Gastrocnemius medialis (tissue), 4 donors: ENCODE results near the gene SPEN. TPM values are rescaled to one million over a fixed set of nuclear protein-coding genes. Genes with fewer than 3 reads are reported as not detected.

Experiments used
- ATAC-seq, 2 donors: fragments of 150-250 bp; one replicate each; pipeline ENCODE4 v1.9.1; 2016
- DNase-seq, 2 donors: peaks; one replicate each; pipeline ENCODE4 v3.0.0-alpha.2; 2019
- H3K27ac ChIP-seq, 4 donors: fragments of 200-600 bp; sonication (generic); 1 replicate in 1 of 4; 2 replicates in 3 of 4; pipeline ENCODE4 v1.5.1; 2016 to 2018; ENCODE audit warnings: mild to moderate bottlenecking in 2 of 4, moderate library complexity in 1 of 4
- H3K27me3 ChIP-seq, 3 donors: fragments of 200-600 bp; sonication (generic) in 2 of 3; 1 replicate in 1 of 3; 2 replicates in 2 of 3; pipeline versions ENCODE4 v1.5.1 to v1.6.0; 2016 to 2019; ENCODE audit warnings: mild to moderate bottlenecking in 1 of 3, moderate library complexity in 1 of 3
- H3K36me3 ChIP-seq, 2 donors: fragments of 200-600 bp; sonication (generic) in 1 of 2; one replicate each; pipeline ENCODE4 v1.5.1; 2017 to 2018
- H3K4me1 ChIP-seq, 2 donors: fragments of 200-600 bp; sonication (generic) in 1 of 2; one replicate each; pipeline ENCODE4 v1.5.1; 2016 to 2017; ENCODE audit warnings: mild to moderate bottlenecking in 2 of 2
- H3K4me3 ChIP-seq, 4 donors: fragments of 200-600 bp; sonication (generic) in 3 of 4; 1 replicate in 1 of 4; 2 replicates in 3 of 4; pipeline ENCODE4 v1.5.1; 2016 to 2019; ENCODE audit warnings: mild to moderate bottlenecking in 2 of 4
- H3K9me3 ChIP-seq, 3 donors: fragments of 200-600 bp; sonication (generic) in 2 of 3; 1 replicate in 1 of 3; 2 replicates in 2 of 3; pipeline ENCODE4 v1.5.1; 2016 to 2019
- POLR2A ChIP-seq, 2 donors: fragments of 450-650 bp; IDR thresholded peaks; one replicate each; pipeline ENCODE4 v1.6.1; 2017; ENCODE audit warnings: antibody characterized with exemption in 2 of 2, mild to moderate bottlenecking in 2 of 2, moderate library complexity in 2 of 2
- in situ Hi-C, 4 donors: fragments of 200-750 bp; cut with MboI; loops; one replicate each; pipeline versions ENCODE4 v1.15.0 to v1.8.0; 2017; ENCODE audit warnings: low sequenced_read_pairs in 4 of 4
- intact Hi-C: fragments of 100-400 bp; cut with DNase I; formaldehyde crosslinking; loops from one replicate; pipeline ENCODE4 v1.15.1; 2023; ENCODE audit warnings: low total_unique reads
- total RNA-seq, 4 donors: library from RNA; depleted of rRNA; stranded (reverse); fragments of >200 nt; gene quantifications; one replicate each; pipeline versions ENCODE4 v1.1.0 to v1.2.3, GENCODE V29; 2016
- TF ChIP-seq, protein P1 (sequence below), 5 experiments: fragments of 450-650 bp in 3 of 5; fragments of 200-600 bp in 2 of 5; sonication (generic) in 2 of 5; IDR thresholded peaks in 4 of 5; conservative IDR thresholded peaks in 1 of 5; 1 replicate in 4 of 5; 2 replicates in 1 of 5; pipeline ENCODE4 v1.5.1; 2016 to 2019; ENCODE audit warnings: antibody characterized with exemption in 5 of 5, mild to moderate bottlenecking in 3 of 5, moderate library complexity in 3 of 5

The SPEN gene
- total RNA-seq, 4 donors from 2014 or later: 21.7 to 55.5 (median 38.0) TPM

DNA sequence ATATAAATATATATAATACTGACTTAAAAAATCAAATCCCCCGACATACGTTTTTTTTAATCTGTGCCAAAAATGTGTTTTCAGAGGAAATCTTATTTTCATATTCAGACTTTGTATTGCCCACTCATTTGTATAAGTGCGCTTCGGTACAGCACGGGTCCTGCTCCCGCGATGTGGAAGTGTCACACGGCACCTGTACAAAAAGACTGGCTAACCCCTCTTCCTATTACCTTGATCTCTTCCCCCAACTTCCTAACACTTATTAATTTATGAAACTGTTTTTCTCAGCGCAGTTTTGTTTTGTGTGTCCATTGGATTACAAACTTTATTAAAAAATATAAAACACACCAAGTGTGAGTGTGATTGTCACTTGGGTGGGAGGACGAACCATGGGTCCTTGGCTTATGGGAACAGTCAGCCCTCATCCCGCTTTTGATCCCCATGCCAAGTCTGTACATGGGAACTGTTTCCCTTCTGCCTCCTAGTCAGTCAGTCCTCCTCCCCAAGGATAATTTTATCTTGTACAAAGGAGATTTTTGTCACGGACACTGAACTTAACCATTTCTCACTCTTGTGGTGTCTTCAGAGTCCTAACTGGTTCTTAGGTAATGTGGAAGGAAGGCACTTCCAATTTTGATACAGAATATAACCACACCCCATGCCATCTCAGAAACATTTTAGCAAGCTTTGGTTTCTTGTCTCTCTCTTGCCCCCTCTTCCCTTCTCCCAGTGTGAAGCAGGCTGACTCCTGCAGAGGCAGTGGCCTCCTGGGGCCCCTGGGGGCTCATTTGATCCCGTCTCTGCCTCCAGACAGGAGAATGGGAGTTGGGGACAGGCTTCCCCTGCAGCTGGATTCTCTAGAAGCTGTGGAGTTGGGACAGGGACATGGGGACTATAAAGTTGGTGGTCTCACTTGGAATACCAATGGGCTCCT lies 92.9 kb downstream of the SPEN start:
- H3K36me3 ChIP-seq: peaks cover 0 to 93% of the 10 kb centered on the region in 2 donors
- intact Hi-C loops (no loop called here), in situ Hi-C loops (no loop called here)
- H3K27ac ChIP-seq: peak overlapping the region in 2 of 4 donors; percentile 73 to 76
- DNase-seq (no peak), ATAC-seq (no peak)
- no peak overlapping the region for H3K4me3 ChIP-seq
- peaks cover 8% of the 10 kb centered on the region in 2 donors for H3K4me1 ChIP-seq
- no peak for TF ChIP-seq POLR2A (IDR thresholded peaks at IDR 0.05)
- TF ChIP-seq, protein P1, sequence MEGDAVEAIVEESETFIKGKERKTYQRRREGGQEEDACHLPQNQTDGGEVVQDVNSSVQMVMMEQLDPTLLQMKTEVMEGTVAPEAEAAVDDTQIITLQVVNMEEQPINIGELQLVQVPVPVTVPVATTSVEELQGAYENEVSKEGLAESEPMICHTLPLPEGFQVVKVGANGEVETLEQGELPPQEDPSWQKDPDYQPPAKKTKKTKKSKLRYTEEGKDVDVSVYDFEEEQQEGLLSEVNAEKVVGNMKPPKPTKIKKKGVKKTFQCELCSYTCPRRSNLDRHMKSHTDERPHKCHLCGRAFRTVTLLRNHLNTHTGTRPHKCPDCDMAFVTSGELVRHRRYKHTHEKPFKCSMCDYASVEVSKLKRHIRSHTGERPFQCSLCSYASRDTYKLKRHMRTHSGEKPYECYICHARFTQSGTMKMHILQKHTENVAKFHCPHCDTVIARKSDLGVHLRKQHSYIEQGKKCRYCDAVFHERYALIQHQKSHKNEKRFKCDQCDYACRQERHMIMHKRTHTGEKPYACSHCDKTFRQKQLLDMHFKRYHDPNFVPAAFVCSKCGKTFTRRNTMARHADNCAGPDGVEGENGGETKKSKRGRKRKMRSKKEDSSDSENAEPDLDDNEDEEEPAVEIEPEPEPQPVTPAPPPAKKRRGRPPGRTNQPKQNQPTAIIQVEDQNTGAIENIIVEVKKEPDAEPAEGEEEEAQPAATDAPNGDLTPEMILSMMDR (IDR thresholded peaks at IDR 0.05 in 4 of 5, conservative IDR thresholded peaks at IDR 0.05 in 1 of 5): no peak
- no peaks in the 10 kb centered on the region for H3K9me3 ChIP-seq
- H3K27me3 ChIP-seq: no peaks in the 10 kb centered on the region

DNA sequence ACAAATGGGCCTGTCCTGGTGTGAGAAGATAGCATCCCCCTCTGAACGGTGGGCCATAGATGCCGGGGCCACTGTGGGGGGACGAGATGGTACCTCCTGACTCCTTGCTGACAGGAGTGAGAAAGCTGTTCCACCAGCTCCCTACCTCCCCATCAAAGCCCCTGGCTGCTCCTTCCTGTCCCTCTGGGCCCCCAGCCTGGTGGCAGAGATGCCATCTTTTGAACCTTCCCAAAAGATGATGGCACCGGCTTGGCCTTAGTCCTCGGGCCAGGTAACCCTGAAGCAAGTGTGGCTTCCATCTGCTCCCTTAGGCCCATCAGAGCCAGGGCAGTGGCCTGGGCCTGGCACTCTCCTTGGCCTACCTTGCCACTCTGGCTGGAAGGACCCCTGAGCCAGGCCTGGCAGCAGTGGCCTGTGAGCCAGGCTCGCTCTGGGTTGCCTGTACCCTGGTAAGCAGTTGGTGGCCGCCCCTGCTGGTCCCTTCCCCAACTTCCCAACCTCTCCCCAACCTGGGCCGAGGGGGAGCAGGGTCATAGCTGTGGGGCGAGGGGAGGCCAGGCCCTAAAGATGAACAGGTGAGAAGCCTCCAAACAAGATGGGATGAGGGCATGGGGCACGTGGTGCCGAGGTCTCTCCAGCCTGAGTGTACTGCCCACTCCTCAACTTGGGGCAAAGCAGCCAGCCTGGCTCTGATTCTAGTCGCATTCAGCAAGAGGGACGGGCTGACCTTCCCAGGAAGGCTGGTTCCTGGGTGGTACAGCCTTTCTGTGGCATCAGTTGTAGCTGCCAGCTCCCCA lies 93.7 kb downstream of the SPEN start:
- peak in 1 of 2 donors; percentile 5 for ATAC-seq
- Histone ChIP-seq H3K36me3 (peaks cover 0 to 93% of the 10 kb centered on the region in 2 donors), H3K9me3 (no peaks in the 10 kb centered on the region), H3K27me3 (no peaks in the 10 kb centered on the region), H3K27ac (peak overlapping the region; percentile 65 to 76 (median 71)), H3K4me3 (no peak overlapping the region), H3K4me1 (peaks cover 8% of the 10 kb centered on the region in 2 donors)
- in situ Hi-C loops: no loop called here
- TF ChIP-seq POLR2A (IDR thresholded peaks at IDR 0.05): no peak
- TF ChIP-seq, protein P1 (IDR thresholded peaks at IDR 0.05 in 4 of 5, conservative IDR thresholded peaks at IDR 0.05 in 1 of 5): no peak
- intact Hi-C loops: no loop called here
- no peak for DNase-seq

DNA sequence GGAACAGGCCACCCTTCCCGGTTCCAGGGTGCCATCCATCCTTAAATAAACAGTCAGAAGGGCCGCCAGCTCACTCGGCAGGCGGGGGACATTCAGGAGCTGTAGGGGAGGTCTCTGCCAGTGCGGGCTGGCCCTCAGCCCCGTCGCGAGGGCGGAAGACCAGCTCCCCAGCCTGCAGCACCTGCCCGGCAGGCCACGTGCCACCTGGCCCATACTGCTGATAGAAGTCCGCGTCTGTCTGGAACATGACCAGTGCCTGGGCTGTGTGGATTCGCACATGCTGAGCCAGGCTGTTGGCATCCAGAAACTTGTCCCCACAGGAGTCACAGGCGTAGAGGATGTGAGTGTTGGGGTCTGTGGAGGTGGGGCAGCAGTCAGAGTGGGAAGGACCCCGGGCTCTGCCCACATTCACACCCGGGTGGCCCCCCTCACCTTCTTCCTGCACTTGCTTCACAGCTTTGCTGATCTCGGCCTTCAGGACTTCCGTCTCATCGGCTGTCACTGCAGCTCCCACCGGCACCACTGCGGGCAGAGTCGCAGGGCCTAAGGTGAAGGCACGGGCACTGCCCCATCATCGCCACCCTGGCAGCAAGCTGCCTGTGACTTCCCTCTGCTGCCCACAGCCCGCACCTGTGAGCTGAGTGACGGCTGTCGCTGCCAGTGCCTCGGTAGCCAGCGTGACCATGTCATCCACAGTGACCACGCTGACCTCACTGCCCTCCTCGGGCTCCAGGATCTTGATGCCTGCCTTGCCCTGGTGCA lies 94.6 kb downstream of the SPEN start:
- DNase-seq: peak; percentile 66 to 89
- peak overlapping the region; percentile 65 to 76 (median 71) for H3K27ac ChIP-seq
- in situ Hi-C loops: no loop called here
- intact Hi-C loops: no loop called here
- no peaks in the 10 kb centered on the region for H3K9me3 ChIP-seq
- no peaks in the 10 kb centered on the region for H3K27me3 ChIP-seq
- TF ChIP-seq, protein P1 (IDR thresholded peaks at IDR 0.05 in 4 of 5, conservative IDR thresholded peaks at IDR 0.05 in 1 of 5): no peak
- no peak for TF ChIP-seq POLR2A (IDR thresholded peaks at IDR 0.05)
- peaks cover 0 to 90% of the 10 kb centered on the region in 2 donors for H3K36me3 ChIP-seq
- H3K4me1 ChIP-seq: peaks cover 8% of the 10 kb centered on the region in 2 donors
- no peak overlapping the region for H3K4me3 ChIP-seq
- peak; percentile 70 to 79 for ATAC-seq

DNA sequence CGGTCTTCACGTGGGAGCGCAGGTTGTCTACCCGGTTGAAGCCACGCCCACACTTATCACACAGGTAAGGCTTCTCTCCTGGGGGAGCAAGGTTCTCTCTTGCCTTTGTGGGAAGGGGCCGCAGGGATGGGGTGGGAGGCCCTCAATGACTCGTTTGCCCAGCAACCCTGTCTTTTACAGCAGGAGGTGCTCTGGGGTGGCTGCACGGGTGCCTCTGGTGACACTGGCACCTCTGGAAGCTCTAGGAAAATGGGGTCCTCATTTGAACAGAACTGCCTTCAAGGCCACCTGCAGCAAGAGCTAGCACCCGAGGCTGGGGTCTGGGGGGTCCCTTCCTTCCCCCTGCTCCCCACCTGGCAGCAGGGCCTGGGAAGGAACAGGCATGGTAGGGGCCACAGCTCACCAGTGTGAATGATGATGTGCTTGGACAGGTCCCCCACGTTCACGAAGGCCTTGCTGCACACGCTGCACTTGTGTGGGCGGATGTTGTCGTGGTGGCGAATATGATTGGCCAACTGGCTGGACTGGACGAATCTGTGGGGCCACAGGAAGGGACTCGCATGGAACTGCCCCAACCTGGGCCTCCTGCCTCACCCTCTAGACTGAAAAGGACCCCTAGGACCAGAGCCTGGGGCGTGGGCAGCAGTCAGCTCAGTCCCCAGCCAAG lies 95.3 kb downstream of the SPEN start:
- TF ChIP-seq, protein P1 (IDR thresholded peaks at IDR 0.05 in 4 of 5, conservative IDR thresholded peaks at IDR 0.05 in 1 of 5): no peak
- no peak for TF ChIP-seq POLR2A (IDR thresholded peaks at IDR 0.05)
- intact Hi-C loops (no loop called here), in situ Hi-C loops (no loop called here)

More for the DNA sequence above, 95.3 kb downstream of the SPEN start:
- H3K9me3 ChIP-seq: no peaks in the 10 kb centered on the region
- peaks cover 0 to 87% of the 10 kb centered on the region in 2 donors for H3K36me3 ChIP-seq
- no peak for ATAC-seq
- H3K27me3 ChIP-seq: no peaks in the 10 kb centered on the region
- H3K4me3 ChIP-seq: no peak overlapping the region
- peak overlapping the region in 3 of 4 donors; percentile 65 to 76 (median 73) for H3K27ac ChIP-seq
- DNase-seq: no peak
- H3K4me1 ChIP-seq: peaks cover 8% of the 10 kb centered on the region in 2 donors
